ENCODE results near the gene MTMR8. TPM values are rescaled to one million over a fixed set of nuclear protein-coding genes. Genes with fewer than 3 reads are reported as not detected.
A peak's percentile ranks its signal among the peaks of the same experiment; 100 is the strongest.

MTMR8 gene
- 1 to 10 TPM in 3 of 4 donors, under 1 TPM in 1; 0.42 to 2.3 (median 1.3) TPM for total RNA-seq

- WGBS, result 40% methylated on average over 40 of the region's 40 CpGs
Observed at GRCh38 chrX:64394874-64395567, at the start of gene MTMR8. Gene MTMR8, minus strand, starts transcription at chrX:64395452. Its CDS starts 89 bp downstream, at chrX:64395363.

GRCh38 chrX:64439551-64439950 is 44.3 kb upstream of the MTMR8 start:
- Histone ChIP-seq H3K4me3 (no peak overlapping the region), H3K4me1 (no peaks in the 10 kb centered on the region), H3K27me3 (no peaks in the 10 kb centered on the region), H3K36me3 (no peaks in the 10 kb centered on the region), H3K27ac (no peak overlapping the region), H3K9me3 (no peaks in the 10 kb centered on the region)
- WGBS, result 91% methylated on average over 2 of the region's 2 CpGs
- no peak for DNase-seq (ENCODE audit: low spot score in 2 of 2)
- TF ChIP-seq CTCF (IDR thresholded peaks at IDR 0.05), result no peak
- no peak for TF ChIP-seq POLR2AphosphoS5 (IDR thresholded peaks at IDR 0.05)
- TF ChIP-seq EP300 (IDR thresholded peaks at IDR 0.05), result no peak
- no peak for TF ChIP-seq POLR2A (IDR thresholded peaks at IDR 0.05)

More at GRCh38 chrX:64394874-64395567, at the start of gene MTMR8:
- peak within 1 kb of the TSS; percentile 59 for H3K4me3 ChIP-seq
- no peaks in the 10 kb centered on the region for H3K36me3 ChIP-seq
- H3K27me3 ChIP-seq, result no peaks in the 10 kb centered on the region
- no peaks in the 10 kb centered on the region for H3K9me3 ChIP-seq
- no peak within 1 kb of the TSS for H3K27ac ChIP-seq
- no peak for TF ChIP-seq EP300 (IDR thresholded peaks at IDR 0.05)
- no peak for TF ChIP-seq POLR2AphosphoS5 (IDR thresholded peaks at IDR 0.05)
- no peak for TF ChIP-seq CTCF (IDR thresholded peaks at IDR 0.05)
- TF ChIP-seq POLR2A (IDR thresholded peaks at IDR 0.05), result no peak
- peak; percentile 75 to 81 for DNase-seq (ENCODE audit: low spot score in 2 of 2)
- peaks cover 3% of the 10 kb centered on the region for H3K4me1 ChIP-seq

- 67% methylated on average over 1 of the region's 1 CpG for WGBS
Observed at GRCh38 chrX:64437665-64438064, 42.4 kb upstream of the MTMR8 start.

GRCh38 chrX:64437218-64437617 is 42.0 kb upstream of the MTMR8 start:
- Histone ChIP-seq H3K4me1 (no peaks in the 10 kb centered on the region), H3K4me3 (no peak overlapping the region), H3K27ac (no peak overlapping the region), H3K9me3 (no peaks in the 10 kb centered on the region), H3K36me3 (no peaks in the 10 kb centered on the region), H3K27me3 (no peaks in the 10 kb centered on the region)
- WGBS, result 75% methylated on average over 5 of the region's 5 CpGs
- DNase-seq (ENCODE audit: low spot score in 2 of 2), result no peak
- no peak for TF ChIP-seq CTCF (IDR thresholded peaks at IDR 0.05)
- no peak for TF ChIP-seq POLR2A (IDR thresholded peaks at IDR 0.05)
- no peak for TF ChIP-seq POLR2AphosphoS5 (IDR thresholded peaks at IDR 0.05)
- no peak for TF ChIP-seq EP300 (IDR thresholded peaks at IDR 0.05)

More at GRCh38 chrX:64437665-64438064, 42.4 kb upstream of the MTMR8 start:
- Histone ChIP-seq H3K27ac (no peak overlapping the region), H3K4me3 (no peak overlapping the region), H3K4me1 (no peaks in the 10 kb centered on the region), H3K36me3 (no peaks in the 10 kb centered on the region), H3K27me3 (no peaks in the 10 kb centered on the region), H3K9me3 (no peaks in the 10 kb centered on the region)
- no peak for DNase-seq (ENCODE audit: low spot score in 2 of 2)
- TF ChIP-seq CTCF (IDR thresholded peaks at IDR 0.05) (no peak), EP300 (IDR thresholded peaks at IDR 0.05) (no peak), POLR2A (IDR thresholded peaks at IDR 0.05) (no peak), POLR2AphosphoS5 (IDR thresholded peaks at IDR 0.05) (no peak)

GRCh38 chrX:64428371-64428770 is 33.1 kb upstream of the MTMR8 start:
- TF ChIP-seq POLR2AphosphoS5 (IDR thresholded peaks at IDR 0.05) (no peak), EP300 (IDR thresholded peaks at IDR 0.05) (no peak), POLR2A (IDR thresholded peaks at IDR 0.05) (no peak), CTCF (IDR thresholded peaks at IDR 0.05) (no peak)
- H3K36me3 ChIP-seq, result no peaks in the 10 kb centered on the region
- H3K4me1 ChIP-seq, result no peaks in the 10 kb centered on the region
- no peaks in the 10 kb centered on the region for H3K27me3 ChIP-seq
- H3K27ac ChIP-seq, result no peak overlapping the region
- H3K9me3 ChIP-seq, result no peaks in the 10 kb centered on the region
- no peak overlapping the region for H3K4me3 ChIP-seq
- no peak for DNase-seq (ENCODE audit: low spot score in 2 of 2)

All from suprapubic skin (tissue), 4 donors.